Vagina (tissue), 2 donors: Measurements from ENCODE around the gene TSPAN13.
"Not testable (repeated sequence)": the region's sequence is repeated elsewhere in the genome, so short reads cannot be mapped to it uniquely, and the experiment has no call there.

Experiments
- POLR2A ChIP-seq, 2 donors: fragments of 450-650 bp; IDR thresholded peaks; one replicate each; pipeline ENCODE4 v1.6.1; 2017; ENCODE audit warnings: antibody characterized with exemption in 2 of 2, mild to moderate bottlenecking in 2 of 2, moderate library complexity in 2 of 2
- POLR2AphosphoS5 ChIP-seq, 2 donors: sonication (generic); formaldehyde crosslinking; IDR thresholded peaks; one replicate each; pipeline ENCODE4 v1.9.0; 2017; ENCODE audit warnings: antibody characterized with exemption in 2 of 2, mild to moderate bottlenecking in 2 of 2, low read depth in 1 of 2; ENCODE audit not compliant: insufficient read depth in 1 of 2
- TF ChIP-seq, protein P1 (sequence below), 3 experiments: fragments of 450-650 bp in 2 of 3; fragments of 200-600 bp in 1 of 3; sonication (generic) in 1 of 3; IDR thresholded peaks; one replicate each; pipeline ENCODE4 v1.5.1; 2017 to 2019; ENCODE audit warnings: antibody characterized with exemption in 3 of 3, mild to moderate bottlenecking in 2 of 3, moderate library complexity in 2 of 3

DNA sequence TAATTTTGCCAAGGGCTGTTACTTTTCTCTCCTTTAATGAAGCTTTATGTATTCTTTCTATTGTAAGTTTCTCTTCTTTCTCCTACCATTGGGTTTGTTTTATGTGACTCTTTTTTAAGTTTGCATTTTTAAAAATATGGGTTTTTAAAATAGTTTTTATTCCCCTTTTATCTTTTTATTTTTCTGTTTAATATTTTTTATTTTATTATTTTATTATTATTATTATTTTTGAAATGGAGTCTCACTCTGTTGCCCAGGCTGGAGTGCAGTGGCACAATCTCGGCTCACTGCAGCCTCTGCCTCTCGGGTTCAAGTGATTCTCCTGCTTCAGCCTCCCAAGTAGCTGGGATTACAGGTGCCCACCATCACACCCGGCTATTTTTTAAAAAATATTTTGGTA is 16.4 kb downstream of the TSPAN13 start:
- TF ChIP-seq POLR2AphosphoS5 (IDR thresholded peaks at IDR 0.05; ENCODE audit: insufficient read depth in 1 of 2, low read depth in 1 of 2); POLR2A (IDR thresholded peaks at IDR 0.05): not testable (repeated sequence)
- TF ChIP-seq, protein P1, sequence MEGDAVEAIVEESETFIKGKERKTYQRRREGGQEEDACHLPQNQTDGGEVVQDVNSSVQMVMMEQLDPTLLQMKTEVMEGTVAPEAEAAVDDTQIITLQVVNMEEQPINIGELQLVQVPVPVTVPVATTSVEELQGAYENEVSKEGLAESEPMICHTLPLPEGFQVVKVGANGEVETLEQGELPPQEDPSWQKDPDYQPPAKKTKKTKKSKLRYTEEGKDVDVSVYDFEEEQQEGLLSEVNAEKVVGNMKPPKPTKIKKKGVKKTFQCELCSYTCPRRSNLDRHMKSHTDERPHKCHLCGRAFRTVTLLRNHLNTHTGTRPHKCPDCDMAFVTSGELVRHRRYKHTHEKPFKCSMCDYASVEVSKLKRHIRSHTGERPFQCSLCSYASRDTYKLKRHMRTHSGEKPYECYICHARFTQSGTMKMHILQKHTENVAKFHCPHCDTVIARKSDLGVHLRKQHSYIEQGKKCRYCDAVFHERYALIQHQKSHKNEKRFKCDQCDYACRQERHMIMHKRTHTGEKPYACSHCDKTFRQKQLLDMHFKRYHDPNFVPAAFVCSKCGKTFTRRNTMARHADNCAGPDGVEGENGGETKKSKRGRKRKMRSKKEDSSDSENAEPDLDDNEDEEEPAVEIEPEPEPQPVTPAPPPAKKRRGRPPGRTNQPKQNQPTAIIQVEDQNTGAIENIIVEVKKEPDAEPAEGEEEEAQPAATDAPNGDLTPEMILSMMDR (IDR thresholded peaks at IDR 0.05), result not testable (repeated sequence)
